Fibroblast of lung (primary cell): Measurements from ENCODE around the gene PDE11A. TPM values are rescaled to one million over a fixed set of nuclear protein-coding genes. Genes with fewer than 3 reads are reported as not detected.

Experiments
- DNase-seq, 2 donors: peaks; one replicate each; pipeline versions ENCODE4 v3.0.0 to v3.0.0-alpha.2; 2010; ENCODE audit warnings: low read depth in 2 of 2
- H2AFZ ChIP-seq: 2 replicates; pipeline ENCODE4 v1.5.1; 2012; ENCODE audit warnings: low read length, control low read depth, inconsistent platforms
- H3K27ac ChIP-seq: 2 replicates; pipeline ENCODE4 v1.5.1; 2011; ENCODE audit warnings: low read length, control low read depth; ENCODE audit not compliant: insufficient read depth
- H3K27me3 ChIP-seq: 2 replicates; pipeline ENCODE4 v1.5.1; 2011; ENCODE audit warnings: mild to moderate bottlenecking, low read length; ENCODE audit not compliant: control insufficient read depth, insufficient read depth
- H3K36me3 ChIP-seq: 2 replicates; pipeline ENCODE4 v1.5.1; 2011; ENCODE audit warnings: low read length; ENCODE audit not compliant: control insufficient read depth, insufficient read depth
- H3K4me1 ChIP-seq: 2 replicates; pipeline ENCODE4 v1.5.1; 2011; ENCODE audit warnings: low read length; ENCODE audit not compliant: control insufficient read depth, insufficient read depth; ENCODE audit errors: extremely low read depth
- H3K4me2 ChIP-seq: 2 replicates; pipeline ENCODE4 v1.5.1; 2011; ENCODE audit warnings: low read length, control low read depth; ENCODE audit not compliant: insufficient read depth; ENCODE audit errors: extremely low read depth
- H3K4me3 ChIP-seq, 4 experiments: fragments of 200-600 bp in 1 of 4; sonication (generic) in 1 of 4; replicated peaks in 1 of 4; 2 replicates each; pipeline ENCODE4 v1.5.1; 2011 to 2016; ENCODE audit warnings: low read length in 4 of 4, low read depth in 3 of 4, mild to moderate bottlenecking in 3 of 4, control low read depth in 2 of 4, inconsistent platforms in 1 of 4, mixed read lengths in 1 of 4; ENCODE audit not compliant: insufficient read depth in 1 of 4; ENCODE audit errors: control extremely low read depth in 1 of 4
- H3K79me2 ChIP-seq: 2 replicates; pipeline ENCODE4 v1.5.1; 2012; ENCODE audit warnings: mild to moderate bottlenecking, low read length, inconsistent platforms; ENCODE audit not compliant: control insufficient read depth, insufficient read depth
- H3K9ac ChIP-seq: 2 replicates; pipeline ENCODE4 v1.5.1; 2011; ENCODE audit warnings: mild to moderate bottlenecking, low read length, control low read depth; ENCODE audit not compliant: insufficient read depth
- H3K9me3 ChIP-seq: 2 replicates; pipeline ENCODE4 v1.5.1; 2012; ENCODE audit warnings: low read depth, low read length; ENCODE audit not compliant: control insufficient read depth, insufficient read depth
- H4K20me1 ChIP-seq: 2 replicates; pipeline ENCODE4 v1.5.1; 2011; ENCODE audit warnings: low read length; ENCODE audit not compliant: control insufficient read depth, insufficient read depth; ENCODE audit errors: extremely low read depth
- CTCF ChIP-seq, 2 donors: IDR thresholded peaks in 1 of 2; conservative IDR thresholded peaks in 1 of 2; 1 replicate in 1 of 2; 2 replicates in 1 of 2; pipeline ENCODE4 v1.5.1; 2011 to 2012; ENCODE audit warnings: low read length in 2 of 2, control low read depth in 1 of 2, inconsistent platforms in 1 of 2, low read depth in 1 of 2, mild to moderate bottlenecking in 1 of 2
- EZH2 ChIP-seq: IDR thresholded peaks from 2 replicates; pipeline ENCODE4 v1.5.1; 2012; ENCODE audit warnings: low read length, control low read depth, mild to moderate bottlenecking; ENCODE audit errors: missing control alignments
- polyA plus RNA-seq, 2 donors: library from polyadenylated mRNA; depleted of rRNA in 1 of 2; stranded (reverse) in 1 of 2; unstranded in 1 of 2; fragments of >200 nt; gene quantifications; 2 replicates each; pipeline ENCODE4 v1.2.1, GENCODE V29; 2011 to 2012; ENCODE audit warnings: missing spikeins in 1 of 2
- total RNA-seq: library from RNA; depleted of rRNA; stranded (reverse); fragments of >200 nt; gene quantifications from 2 replicates; pipeline ENCODE4 v1.2.1, GENCODE V29; 2014

PDE11A gene
- total and polyA plus RNA-seq, 2 donors (not counting 1 experiment from before 2014, with no cell fraction given), result 0.03 to 0.33 TPM

GRCh38 chr2:178072000-178072382, 586 bp downstream of the PDE11A start:
- no peaks in the 10 kb centered on the region for H4K20me1 ChIP-seq
- peak overlapping the region; percentile 73 for H3K4me2 ChIP-seq
- H3K9ac ChIP-seq, result no peak overlapping the region
- H2AFZ ChIP-seq, result no peak overlapping the region
- H3K36me3 ChIP-seq, result no peaks in the 10 kb centered on the region
- H3K9me3 ChIP-seq, result no peaks in the 10 kb centered on the region
- DNase-seq, result no peak
- H3K4me1 ChIP-seq, result peaks cover 2% of the 10 kb centered on the region
- H3K79me2 ChIP-seq, result no peaks in the 10 kb centered on the region
- H3K4me3 ChIP-seq, result no peak overlapping the region
- H3K27me3 ChIP-seq, result peaks cover 3% of the 10 kb centered on the region
- H3K27ac ChIP-seq, result no peak overlapping the region
- TF ChIP-seq CTCF (conservative IDR thresholded peaks at IDR 0.05 in 1 of 2, IDR thresholded peaks at IDR 0.05 in 1 of 2; ENCODE audit: low read depth in 1 of 2, low read length in 2 of 2) (no peak), EZH2 (no peak)

GRCh38 chr2:178070824-178071223, 1.8 kb downstream of the PDE11A start:
- TF ChIP-seq EZH2 (no peak), CTCF (conservative IDR thresholded peaks at IDR 0.05 in 1 of 2, IDR thresholded peaks at IDR 0.05 in 1 of 2; ENCODE audit: low read depth in 1 of 2, low read length in 2 of 2) (no peak)
- no peak overlapping the region for H3K27ac ChIP-seq
- H3K79me2 ChIP-seq, result no peaks in the 10 kb centered on the region
- H3K9me3 ChIP-seq, result no peaks in the 10 kb centered on the region
- H3K9ac ChIP-seq, result no peak overlapping the region
- H4K20me1 ChIP-seq, result no peaks in the 10 kb centered on the region
- H3K36me3 ChIP-seq, result no peaks in the 10 kb centered on the region
- no peak overlapping the region for H3K4me2 ChIP-seq
- H3K4me3 ChIP-seq, result no peak overlapping the region
- peaks cover 3% of the 10 kb centered on the region for H3K27me3 ChIP-seq
- H3K4me1 ChIP-seq, result peaks cover 2% of the 10 kb centered on the region
- no peak overlapping the region for H2AFZ ChIP-seq
- DNase-seq, result peak in 1 of 2 donors; percentile 12

GRCh38 chr2:178069551-178069950, 3.0 kb downstream of the PDE11A start:
- peak in 1 of 2 donors; percentile 10 for DNase-seq
- Histone ChIP-seq H3K9ac (no peak overlapping the region), H4K20me1 (no peaks in the 10 kb centered on the region), H2AFZ (no peak overlapping the region), H3K27me3 (peaks cover 3% of the 10 kb centered on the region), H3K4me3 (no peak overlapping the region), H3K9me3 (no peaks in the 10 kb centered on the region), H3K36me3 (no peaks in the 10 kb centered on the region), H3K4me2 (no peak overlapping the region), H3K27ac (no peak overlapping the region), H3K79me2 (no peaks in the 10 kb centered on the region), H3K4me1 (peaks cover 2% of the 10 kb centered on the region)
- TF ChIP-seq CTCF (conservative IDR thresholded peaks at IDR 0.05 in 1 of 2, IDR thresholded peaks at IDR 0.05 in 1 of 2; ENCODE audit: low read depth in 1 of 2, low read length in 2 of 2) (no peak), EZH2 (no peak)
